HepG2 (cell line): ENCODE measurements around the gene FXYD5. TPM values are rescaled to one million over a fixed set of nuclear protein-coding genes. Genes with fewer than 3 reads are reported as not detected.

Experiments used
- ATF4 ChIP-seq, 2 experiments: fragments of 450-650 bp in 1 of 2; sonication (generic) in 1 of 2; formaldehyde crosslinking; IDR thresholded peaks; 2 replicates each; pipeline versions ENCODE4 v1.5.0 to v1.8.0; 2020 to 2022; ENCODE audit warnings: mild to moderate bottlenecking in 1 of 2, missing genetic modification reagents in 1 of 2
- HHEX ChIP-seq: IDR thresholded peaks from 2 replicates; pipeline ENCODE4 v1.6.1; 2016; ENCODE audit warnings: control low read depth
- RARA ChIP-seq: IDR thresholded peaks from 2 replicates; pipeline ENCODE4 v1.6.1; 2016; ENCODE audit warnings: missing genetic modification reagents, missing compliant biosample characterization
- SOX6 ChIP-seq, 2 experiments: fragments of 450-650 bp in 1 of 2; sonication (generic) in 1 of 2; formaldehyde crosslinking in 1 of 2; IDR thresholded peaks; 2 replicates each; pipeline versions ENCODE4 v1.4.0 to v1.6.1; 2017 to 2020; ENCODE audit warnings: antibody characterized with exemption in 1 of 2, mild to moderate bottlenecking in 1 of 2, missing genetic modification reagents in 1 of 2
- TARDBP ChIP-seq: sonication (generic); formaldehyde crosslinking; IDR thresholded peaks from 2 replicates; pipeline ENCODE4 v1.8.0; 2022; ENCODE audit warnings: mild to moderate bottlenecking, missing genetic modification reagents
- ZNF121 ChIP-seq: sonication (generic); formaldehyde crosslinking; IDR thresholded peaks from 2 replicates; pipeline ENCODE4 v1.5.0; 2020; ENCODE audit warnings: mild to moderate bottlenecking, missing genetic modification reagents
- ZNF317 ChIP-seq: sonication (generic); formaldehyde crosslinking; IDR thresholded peaks from 2 replicates; pipeline ENCODE4 v1.5.0; 2020; ENCODE audit warnings: mild to moderate bottlenecking, missing genetic modification reagents
- ZNF329 ChIP-seq: sonication (generic); formaldehyde crosslinking; IDR thresholded peaks from 2 replicates; pipeline ENCODE4 v1.9.0; 2021; ENCODE audit warnings: low read depth, mild to moderate bottlenecking, missing genetic modification reagents
- polyA plus RNA-seq, 8 experiments: library from polyadenylated mRNA; depleted of rRNA in 3 of 8; stranded (reverse) in 7 of 8; unstranded in 1 of 8; fragments of >200 nt; fragmentation: Illumina TruSeq in 4 of 8; extraction: Trizol in 4 of 8; gene quantifications; 2 replicates each; pipeline versions ENCODE4 v1.2.1 to v1.2.3, GENCODE V29; 2011 to 2016; ENCODE audit warnings: low read depth in 4 of 8, missing spikeins in 1 of 8, mixed read lengths in 1 of 8; ENCODE audit not compliant: insufficient read depth in 1 of 8
- total RNA-seq, 5 experiments: library from RNA; depleted of rRNA; stranded (reverse); fragments of >200 nt; fragmentation: Illumina TruSeq; extraction: Trizol; gene quantifications; 2 replicates each; pipeline ENCODE4 v1.2.3, GENCODE V29; 2016; ENCODE audit warnings: low read depth in 1 of 5
- TF ChIP-seq, protein P1 (sequence below): sonication (generic); formaldehyde crosslinking; IDR thresholded peaks from 2 replicates; pipeline ENCODE4 v1.4.0; 2020; ENCODE audit warnings: missing genetic modification reagents, mild to moderate bottlenecking, borderline replicate concordance
- TF ChIP-seq, protein P2 (sequence below): sonication (generic); formaldehyde crosslinking; IDR thresholded peaks from 2 replicates; pipeline ENCODE4 v1.5.0; 2020; ENCODE audit warnings: mild to moderate bottlenecking, low read depth, missing genetic modification reagents, borderline replicate concordance
- TF ChIP-seq, protein P3 (sequence below): sonication (generic); formaldehyde crosslinking; IDR thresholded peaks from 2 replicates; pipeline ENCODE4 v1.4.0; 2020; ENCODE audit warnings: mild to moderate bottlenecking, low read depth, missing genetic modification reagents
- TF ChIP-seq, protein P4 (sequence below): sonication (generic); formaldehyde crosslinking; IDR thresholded peaks from 2 replicates; pipeline ENCODE4 v1.4.0; 2020; ENCODE audit warnings: missing genetic modification reagents

FXYD5 gene
- total and polyA plus RNA-seq, 2 of the 13 experiments (the other 11 are each of a cell fraction or from before 2014, with no cell fraction given) = 0.65 TPM; not detected in 1

DNA sequence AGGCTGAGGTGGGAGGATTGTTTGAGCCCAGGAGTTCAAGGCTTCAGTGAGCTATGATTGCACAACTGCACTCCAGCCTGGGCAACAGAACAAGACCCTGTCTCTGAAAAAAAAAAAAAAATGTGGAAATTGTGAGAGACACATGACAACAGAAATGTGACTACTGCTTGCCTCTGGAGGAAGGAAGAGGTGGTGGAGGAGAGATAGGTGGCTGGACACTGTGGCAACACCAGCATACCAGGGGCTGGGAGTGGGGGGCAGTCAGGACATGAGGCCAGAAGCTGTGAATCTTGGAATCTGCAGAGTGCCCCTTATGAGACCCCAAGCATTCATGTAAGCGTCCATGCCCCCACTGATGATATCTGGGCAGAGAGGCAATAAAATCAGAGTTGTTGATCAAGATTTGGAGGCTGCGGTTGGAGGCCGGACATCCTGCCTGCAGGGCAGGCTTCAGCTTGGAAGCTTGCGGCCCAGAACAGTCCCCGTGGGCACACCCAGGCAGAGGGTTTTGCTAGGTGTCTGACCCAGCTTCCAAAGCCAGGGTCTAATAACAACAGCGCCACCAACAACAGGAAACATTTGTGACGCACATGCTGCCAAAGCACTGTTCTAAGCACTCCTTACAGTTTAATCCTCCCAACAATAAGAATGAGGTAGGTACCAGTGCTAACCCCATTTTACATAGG, 57.2 kb downstream of the FXYD5 start (continued):
- TF ChIP-seq, protein P1, sequence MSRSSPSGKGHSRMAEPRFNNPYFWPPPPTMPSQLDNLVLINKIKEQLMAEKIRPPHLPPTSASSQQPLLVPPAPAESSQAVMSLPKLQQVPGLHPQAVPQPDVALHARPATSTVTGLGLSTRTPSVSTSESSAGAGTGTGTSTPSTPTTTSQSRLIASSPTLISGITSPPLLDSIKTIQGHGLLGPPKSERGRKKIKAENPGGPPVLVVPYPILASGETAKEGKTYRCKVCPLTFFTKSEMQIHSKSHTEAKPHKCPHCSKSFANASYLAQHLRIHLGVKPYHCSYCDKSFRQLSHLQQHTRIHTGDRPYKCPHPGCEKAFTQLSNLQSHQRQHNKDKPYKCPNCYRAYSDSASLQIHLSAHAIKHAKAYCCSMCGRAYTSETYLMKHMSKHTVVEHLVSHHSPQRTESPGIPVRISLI (CRISPR knock-in tag) = peak; percentile 83
- TF ChIP-seq ATF4 (CRISPR knock-in tag; IDR thresholded peaks at IDR 0.05) = 0 out of 4 replicates have a peak, but pooled peaks of 1 of the 2 experiments have one; percentile 13
- TF ChIP-seq ZNF317 (CRISPR knock-in tag) = peak; percentile 96
- TF ChIP-seq, protein P2, sequence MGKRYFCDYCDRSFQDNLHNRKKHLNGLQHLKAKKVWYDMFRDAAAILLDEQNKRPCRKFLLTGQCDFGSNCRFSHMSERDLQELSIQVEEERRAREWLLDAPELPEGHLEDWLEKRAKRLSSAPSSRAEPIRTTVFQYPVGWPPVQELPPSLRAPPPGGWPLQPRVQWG = no peak
- no peak for TF ChIP-seq TARDBP
- TF ChIP-seq SOX6 (IDR thresholded peaks at IDR 0.05) = no peak
- 0 out of 2 replicates have a peak, but pooled peaks have one; percentile 13 for TF ChIP-seq SOX6 (CRISPR knock-in tag; IDR thresholded peaks at IDR 0.05)
- 0 out of 2 replicates have a peak, but pooled peaks have one; percentile 25 for TF ChIP-seq RARA (CRISPR knock-in tag)
- TF ChIP-seq, protein P3, sequence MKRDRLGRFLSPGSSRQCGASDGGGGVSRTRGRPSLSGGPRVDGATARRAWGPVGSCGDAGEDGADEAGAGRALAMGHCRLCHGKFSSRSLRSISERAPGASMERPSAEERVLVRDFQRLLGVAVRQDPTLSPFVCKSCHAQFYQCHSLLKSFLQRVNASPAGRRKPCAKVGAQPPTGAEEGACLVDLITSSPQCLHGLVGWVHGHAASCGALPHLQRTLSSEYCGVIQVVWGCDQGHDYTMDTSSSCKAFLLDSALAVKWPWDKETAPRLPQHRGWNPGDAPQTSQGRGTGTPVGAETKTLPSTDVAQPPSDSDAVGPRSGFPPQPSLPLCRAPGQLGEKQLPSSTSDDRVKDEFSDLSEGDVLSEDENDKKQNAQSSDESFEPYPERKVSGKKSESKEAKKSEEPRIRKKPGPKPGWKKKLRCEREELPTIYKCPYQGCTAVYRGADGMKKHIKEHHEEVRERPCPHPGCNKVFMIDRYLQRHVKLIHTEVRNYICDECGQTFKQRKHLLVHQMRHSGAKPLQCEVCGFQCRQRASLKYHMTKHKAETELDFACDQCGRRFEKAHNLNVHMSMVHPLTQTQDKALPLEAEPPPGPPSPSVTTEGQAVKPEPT (CRISPR knock-in tag) = no peak
- TF ChIP-seq, protein P4, sequence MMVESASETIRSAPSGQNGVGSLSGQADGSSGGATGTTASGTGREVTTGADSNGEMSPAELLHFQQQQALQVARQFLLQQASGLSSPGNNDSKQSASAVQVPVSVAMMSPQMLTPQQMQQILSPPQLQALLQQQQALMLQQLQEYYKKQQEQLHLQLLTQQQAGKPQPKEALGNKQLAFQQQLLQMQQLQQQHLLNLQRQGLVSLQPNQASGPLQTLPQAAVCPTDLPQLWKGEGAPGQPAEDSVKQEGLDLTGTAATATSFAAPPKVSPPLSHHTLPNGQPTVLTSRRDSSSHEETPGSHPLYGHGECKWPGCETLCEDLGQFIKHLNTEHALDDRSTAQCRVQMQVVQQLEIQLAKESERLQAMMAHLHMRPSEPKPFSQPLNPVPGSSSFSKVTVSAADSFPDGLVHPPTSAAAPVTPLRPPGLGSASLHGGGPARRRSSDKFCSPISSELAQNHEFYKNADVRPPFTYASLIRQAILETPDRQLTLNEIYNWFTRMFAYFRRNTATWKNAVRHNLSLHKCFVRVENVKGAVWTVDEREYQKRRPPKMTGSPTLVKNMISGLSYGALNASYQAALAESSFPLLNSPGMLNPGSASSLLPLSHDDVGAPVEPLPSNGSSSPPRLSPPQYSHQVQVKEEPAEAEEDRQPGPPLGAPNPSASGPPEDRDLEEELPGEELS (CRISPR knock-in tag) = no peak
- TF ChIP-seq ZNF329 (CRISPR knock-in tag) = no peak
- TF ChIP-seq HHEX = no peak
- peak; percentile 97 for TF ChIP-seq ZNF121 (CRISPR knock-in tag)
